ENCODE results near the gene AIMP1.
A peak's percentile ranks its signal among the peaks of the same experiment; 100 is the strongest.
"Not testable (repeated sequence)": the region's sequence is repeated elsewhere in the genome, so short reads cannot be mapped to it uniquely, and the experiment has no call there.

The AIMP1 gene

GRCh38 chr4:106314960-106315359 lies 1.4 kb upstream of the AIMP1 start:
- no peak for DNase-seq

- DNase-seq: peak; percentile 12
Measured at GRCh38 chr4:106315476-106315967, 828 bp upstream of the AIMP1 start.

GRCh38 chr4:106316773-106317409 lies 541 bp downstream of the AIMP1 start:
- DNase-seq: no peak

- DNase-seq: no peak
Measured at GRCh38 chr4:106317815-106318214, 1.5 kb downstream of the AIMP1 start.

- DNase-seq: no peak
Measured at GRCh38 chr4:106318511-106318910, 2.2 kb downstream of the AIMP1 start.

GRCh38 chr4:106320235-106320634 lies 3.9 kb downstream of the AIMP1 start:
- DNase-seq: no peak

GRCh38 chr4:106321168-106321567 lies 4.8 kb downstream of the AIMP1 start:
- not testable (repeated sequence) for DNase-seq

GRCh38 chr4:106321814-106322213 lies 5.5 kb downstream of the AIMP1 start:
- not testable (repeated sequence) for DNase-seq

GRCh38 chr4:106323119-106323518 lies 6.8 kb downstream of the AIMP1 start:
- no peak for DNase-seq

- no peak for DNase-seq
Measured at GRCh38 chr4:106325800-106326199, 9.4 kb downstream of the AIMP1 start.

GRCh38 chr4:106329041-106329618 lies 12.8 kb downstream of the AIMP1 start:
- peak; percentile 12 for DNase-seq

- DNase-seq: no peak
Measured at GRCh38 chr4:106333186-106333585, 16.8 kb downstream of the AIMP1 start.

GRCh38 chr4:106334741-106335470 lies 18.6 kb downstream of the AIMP1 start:
- no peak for DNase-seq

GRCh38 chr4:106336618-106337017 lies 20.3 kb downstream of the AIMP1 start:
- no peak for DNase-seq

GRCh38 chr4:106337916-106338315 lies 21.6 kb downstream of the AIMP1 start:
- DNase-seq: no peak

GRCh38 chr4:106338671-106339070 lies 22.3 kb downstream of the AIMP1 start:
- no peak for DNase-seq

- DNase-seq: no peak
Measured at GRCh38 chr4:106339431-106339830, 23.1 kb downstream of the AIMP1 start.

- peak; percentile 4 for DNase-seq
Measured at GRCh38 chr4:106340774-106341173, 24.4 kb downstream of the AIMP1 start.

GRCh38 chr4:106343865-106344646 lies 27.7 kb downstream of the AIMP1 start:
- no peak for DNase-seq

GRCh38 chr4:106344647-106344970 lies 28.3 kb downstream of the AIMP1 start:
- peak; percentile 56 for DNase-seq

GRCh38 chr4:106347167-106347566 lies 30.8 kb downstream of the AIMP1 start:
- no peak for DNase-seq

- DNase-seq: no peak
Measured at GRCh38 chr4:106351016-106351415, 34.7 kb downstream of the AIMP1 start.

GRCh38 chr4:106353786-106354185 lies 37.4 kb downstream of the AIMP1 start:
- no peak for DNase-seq
